GM21576 (cell line): ENCODE measurements around the gene ADGRG6.
A peak's percentile ranks its signal among the peaks of the same experiment; 100 is the strongest.

Experiments used
- ATAC-seq: cut with Tn5 transposase; IDR thresholded peaks from one replicate; pipeline ENCODE4 v1.9.1; 2021; ENCODE audit warnings: mild to moderate bottlenecking, moderate library complexity; ENCODE audit not compliant: unreplicated experiment

ADGRG6 gene

GRCh38 chr6:142474531-142475289, 172.9 kb downstream of the ADGRG6 start:
- ATAC-seq, result peak; percentile 51

- no peak for ATAC-seq
Observed at GRCh38 chr6:142476452-142476851, 174.6 kb downstream of the ADGRG6 start.

- ATAC-seq, result peak; percentile 52
Observed at GRCh38 chr6:142478117-142478516, 176.3 kb downstream of the ADGRG6 start.

GRCh38 chr6:142481466-142481865, 179.7 kb downstream of the ADGRG6 start:
- ATAC-seq, result no peak

- no peak for ATAC-seq
Observed at GRCh38 chr6:142482249-142482648, 180.4 kb downstream of the ADGRG6 start.

DNA sequence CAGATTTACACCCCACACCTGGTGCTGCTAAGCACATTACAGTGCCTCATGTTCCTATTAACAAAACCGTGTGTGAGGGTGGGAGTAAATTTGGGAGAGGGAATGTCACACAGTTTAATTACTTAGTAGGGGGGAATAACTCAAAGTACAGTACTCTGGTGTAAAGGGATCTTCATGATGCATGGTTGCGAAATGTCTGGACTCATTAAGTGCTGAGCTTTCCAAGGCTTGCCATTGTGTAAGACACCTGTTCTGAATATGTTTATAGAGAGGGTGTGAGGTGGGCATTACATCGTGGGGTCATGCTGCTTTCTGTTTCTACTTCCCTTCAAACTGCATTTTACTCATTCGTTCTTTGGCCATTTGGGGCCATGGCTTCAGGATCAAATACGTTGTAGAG, 181.2 kb downstream of the ADGRG6 start:
- no peak for ATAC-seq

DNA sequence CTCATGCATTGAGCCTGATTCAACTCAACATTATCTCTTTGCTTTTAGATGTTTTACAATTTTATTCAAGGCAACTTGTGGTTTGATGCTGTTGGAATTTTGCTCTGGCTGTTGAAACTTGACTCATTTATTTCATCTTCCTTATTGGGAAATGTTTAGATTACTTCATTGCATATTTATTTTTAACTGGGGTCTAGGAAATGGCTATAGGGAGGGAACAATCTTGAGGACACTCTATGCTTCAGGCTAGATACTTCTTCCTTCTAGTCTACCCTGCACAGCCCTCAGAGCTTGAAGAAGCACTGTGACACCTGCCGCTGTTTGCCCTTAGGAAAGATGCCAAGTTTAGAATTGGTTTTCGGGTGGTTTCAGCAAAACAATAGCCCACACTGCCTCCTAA, 183.4 kb downstream of the ADGRG6 start:
- no peak for ATAC-seq

DNA sequence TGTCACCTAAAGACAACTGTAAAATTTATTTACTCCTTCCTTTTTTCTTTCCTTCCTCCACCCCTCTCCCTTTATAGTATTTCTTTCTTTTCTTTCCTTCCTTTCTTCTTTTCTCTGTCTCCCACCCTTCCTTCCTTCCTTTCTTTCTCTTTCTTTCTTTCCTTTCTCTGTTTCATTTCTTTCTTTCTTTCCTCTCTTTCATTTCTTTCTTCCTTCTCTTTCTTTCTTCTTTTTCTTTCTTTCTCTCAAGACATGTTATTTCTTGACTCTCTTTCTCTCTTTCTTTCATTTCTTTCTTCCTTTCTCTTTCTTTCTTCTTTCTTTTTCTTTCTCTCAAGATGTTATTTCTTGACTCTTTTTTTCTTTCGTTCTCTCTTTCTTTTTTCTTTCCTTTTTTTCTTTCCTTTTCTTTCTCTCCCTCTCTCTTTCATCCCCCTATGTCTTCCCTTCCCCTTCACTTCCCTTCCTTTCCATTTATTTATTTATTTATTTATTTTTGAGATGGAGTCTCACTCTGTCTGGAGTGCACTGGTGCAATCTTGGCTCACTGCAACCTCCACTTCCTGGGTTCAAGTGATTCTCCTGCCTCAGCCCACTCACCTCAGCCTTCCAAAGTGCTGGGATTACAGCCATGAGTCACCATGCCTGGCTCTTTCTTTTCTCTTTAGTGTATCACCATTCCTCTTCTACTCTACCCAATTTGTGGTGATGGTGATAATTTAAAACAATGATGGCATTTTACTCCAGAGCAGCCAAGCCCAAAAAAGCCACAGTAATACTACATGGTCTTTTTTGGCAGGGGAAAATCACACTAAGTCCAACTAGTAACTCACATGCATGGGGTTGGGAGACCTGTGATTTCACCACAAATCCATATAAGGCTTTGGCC, 188.2 kb downstream of the ADGRG6 start:
- ATAC-seq, result no peak
